NK-92 (cell line): Measurements from ENCODE around the gene RNF213.
A peak's percentile ranks its signal among the peaks of the same experiment; 100 is the strongest.

Experiments
- DNase-seq: peaks from one replicate; lab custom pipeline; 2025; ENCODE audit not compliant: unreplicated experiment; lab: John Stamatoyannopoulos, UW

RNF213 gene

GRCh38 chr17:80413771-80414507 is 153.3 kb downstream of the RNF213 start:
- no peak for DNase-seq

- DNase-seq: no peak
These were observed 153.8 kb downstream of the RNF213 start for GRCh38 chr17:80414508-80414802.

GRCh38 chr17:80414803-80415625 is 154.4 kb downstream of the RNF213 start, which contains the start of gene ENDOV:
Gene ENDOV (plus strand): TSS chr17:80415167. CDS start chr17:80415195, 28 bp downstream.
- DNase-seq: peak; percentile 54

GRCh38 chr17:80415626-80416137 is 155.0 kb downstream of the RNF213 start:
- DNase-seq: no peak

- DNase-seq: no peak
These were observed 155.7 kb downstream of the RNF213 start for GRCh38 chr17:80416260-80416939.

GRCh38 chr17:80416940-80417293 is 156.3 kb downstream of the RNF213 start:
- no peak for DNase-seq

- DNase-seq: no peak
These were observed 157.9 kb downstream of the RNF213 start for GRCh38 chr17:80418589-80418988.

GRCh38 chr17:80419255-80419654 is 158.6 kb downstream of the RNF213 start:
- no peak for DNase-seq

- DNase-seq: no peak
These were observed 160.9 kb downstream of the RNF213 start for GRCh38 chr17:80421381-80422090.

GRCh38 chr17:80422276-80422675 is 161.6 kb downstream of the RNF213 start:
- no peak for DNase-seq

- no peak for DNase-seq
These were observed 162.3 kb downstream of the RNF213 start for GRCh38 chr17:80422981-80423380.

- DNase-seq: no peak
These were observed 163.0 kb downstream of the RNF213 start for GRCh38 chr17:80423536-80424225.

- no peak for DNase-seq
These were observed 163.6 kb downstream of the RNF213 start for GRCh38 chr17:80424261-80424660.

- DNase-seq: no peak
These were observed 164.5 kb downstream of the RNF213 start for GRCh38 chr17:80424878-80425765.

- DNase-seq: no peak
These were observed 165.3 kb downstream of the RNF213 start for GRCh38 chr17:80425835-80426426.

GRCh38 chr17:80426671-80427326 is 166.1 kb downstream of the RNF213 start:
- DNase-seq: no peak

GRCh38 chr17:80427366-80428282 is 167.0 kb downstream of the RNF213 start:
- no peak for DNase-seq

- DNase-seq: no peak
These were observed 167.7 kb downstream of the RNF213 start for GRCh38 chr17:80428363-80428762.
